MCF 10A (cell line): ENCODE data around the gene CYP2C9. TPM values are rescaled to one million over a fixed set of nuclear protein-coding genes. Genes with fewer than 3 reads are reported as not detected.

ENCODE experiments used
- BruUV-seq: library from RNA; stranded (reverse); fragments of 400-500 nt; replicated peaks from 2 replicates; lab custom pipeline; 2021; lab: Mats Ljungman, UMichigan
- CTCF ChIA-PET: fragments of 300-600 bp; sonication (Branson Sonifier 250); formaldehyde crosslinking; extraction: SDS; loops from one replicate; lab custom pipeline; 2021; ENCODE audit warnings: antibody characterized with exemption, inconsistent platforms; lab: Yijun Ruan, JAX
- POLR2A ChIA-PET: fragments of 300-600, 350-650 bp; sonication (Branson Sonifier 250); formaldehyde crosslinking; extraction: SDS; loops from one replicate; lab custom pipeline; 2020; ENCODE audit warnings: antibody characterized with exemption, inconsistent platforms; lab: Yijun Ruan, JAX
- DNase-seq: peaks from one replicate; pipeline ENCODE4 v3.0.0-alpha.2; 2018; ENCODE audit not compliant: unreplicated experiment
- H3K27ac Mint-ChIP-seq: one replicate; pipeline ENCODE4 v1.8.0; 2022; ENCODE audit warnings: mild to moderate bottlenecking, low read depth, mixed read lengths; ENCODE audit not compliant: unreplicated experiment
- H3K27me3 Mint-ChIP-seq: one replicate; pipeline ENCODE4 v1.8.0; 2022; ENCODE audit warnings: mixed read lengths; ENCODE audit not compliant: insufficient read depth, unreplicated experiment
- H3K36me3 Mint-ChIP-seq: one replicate; pipeline ENCODE4 v1.8.0; 2022; ENCODE audit warnings: mild to moderate bottlenecking, moderate library complexity, mixed read lengths; ENCODE audit not compliant: insufficient read depth, unreplicated experiment
- H3K4me1 Mint-ChIP-seq: one replicate; pipeline ENCODE4 v1.8.0; 2022; ENCODE audit warnings: mixed read lengths; ENCODE audit not compliant: insufficient read depth, unreplicated experiment
- H3K4me3 Mint-ChIP-seq: one replicate; pipeline ENCODE4 v1.8.0; 2022; ENCODE audit warnings: mild to moderate bottlenecking, moderate library complexity, mixed read lengths; ENCODE audit not compliant: unreplicated experiment
- H3K9me3 Mint-ChIP-seq: one replicate; pipeline ENCODE4 v1.8.0; 2022; ENCODE audit warnings: mixed read lengths; ENCODE audit not compliant: unreplicated experiment
- intact Hi-C: fragments of 100-400 bp; cut with micrococcal nuclease; formaldehyde crosslinking; loops from 2 replicates; pipeline ENCODE4 v1.14.1; 2022
- total RNA-seq: library from RNA; stranded (reverse); gene quantifications from 2 replicates; pipeline ENCODE4 v1.2.3, GENCODE V29; 2022
- TF ChIP-seq, protein P1 (sequence below): fragments of 200-600 bp; IDR thresholded peaks from one replicate; pipeline ENCODE4 v1.8.0; 2022; ENCODE audit warnings: antibody characterized with exemption, mild to moderate bottlenecking; ENCODE audit not compliant: unreplicated experiment

The CYP2C9 gene
- total RNA-seq, 1 experiment from 2014 or later = not detected

DNA sequence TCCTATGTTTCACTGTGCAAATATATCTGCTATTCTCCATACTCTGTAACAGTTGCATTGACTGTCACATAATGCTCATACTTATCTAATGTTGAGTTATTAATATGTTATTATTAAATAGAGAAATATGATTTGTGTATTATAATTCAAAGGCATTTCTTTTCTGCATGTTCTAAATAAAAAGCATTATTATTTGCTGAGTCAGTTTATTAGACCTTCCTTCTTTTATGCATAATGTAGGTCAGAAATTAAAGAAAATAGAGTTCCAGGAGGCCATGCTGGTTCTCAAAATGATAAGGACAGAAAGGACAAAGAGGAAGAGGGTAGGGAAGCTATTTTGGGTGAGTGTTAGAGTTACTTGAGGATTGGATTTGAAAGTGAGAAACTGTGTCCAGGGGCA, 50.7 kb downstream of the CYP2C9 start:
- H3K27ac Mint-ChIP-seq = no peak overlapping the region
- peaks cover 38% of the 10 kb centered on the region for H3K9me3 Mint-ChIP-seq
- no peaks in the 10 kb centered on the region for H3K27me3 Mint-ChIP-seq
- ChIA-PET CTCF (interaction anchor here (0.6 kb wide), 2 partner anchors 316 to 359 kb away, joined by 3 to 4 read pairs; no protein-coding TSS in a partner anchor), POLR2A (no interaction called here)
- no peaks in the 10 kb centered on the region for H3K36me3 Mint-ChIP-seq
- DNase-seq = no peak
- TF ChIP-seq, protein P1, sequence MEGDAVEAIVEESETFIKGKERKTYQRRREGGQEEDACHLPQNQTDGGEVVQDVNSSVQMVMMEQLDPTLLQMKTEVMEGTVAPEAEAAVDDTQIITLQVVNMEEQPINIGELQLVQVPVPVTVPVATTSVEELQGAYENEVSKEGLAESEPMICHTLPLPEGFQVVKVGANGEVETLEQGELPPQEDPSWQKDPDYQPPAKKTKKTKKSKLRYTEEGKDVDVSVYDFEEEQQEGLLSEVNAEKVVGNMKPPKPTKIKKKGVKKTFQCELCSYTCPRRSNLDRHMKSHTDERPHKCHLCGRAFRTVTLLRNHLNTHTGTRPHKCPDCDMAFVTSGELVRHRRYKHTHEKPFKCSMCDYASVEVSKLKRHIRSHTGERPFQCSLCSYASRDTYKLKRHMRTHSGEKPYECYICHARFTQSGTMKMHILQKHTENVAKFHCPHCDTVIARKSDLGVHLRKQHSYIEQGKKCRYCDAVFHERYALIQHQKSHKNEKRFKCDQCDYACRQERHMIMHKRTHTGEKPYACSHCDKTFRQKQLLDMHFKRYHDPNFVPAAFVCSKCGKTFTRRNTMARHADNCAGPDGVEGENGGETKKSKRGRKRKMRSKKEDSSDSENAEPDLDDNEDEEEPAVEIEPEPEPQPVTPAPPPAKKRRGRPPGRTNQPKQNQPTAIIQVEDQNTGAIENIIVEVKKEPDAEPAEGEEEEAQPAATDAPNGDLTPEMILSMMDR = no peak
- BruUV-seq = no TSS peak
- no peaks in the 10 kb centered on the region for H3K4me1 Mint-ChIP-seq
- intact Hi-C loops = no loop called here
- no peak overlapping the region for H3K4me3 Mint-ChIP-seq

DNA sequence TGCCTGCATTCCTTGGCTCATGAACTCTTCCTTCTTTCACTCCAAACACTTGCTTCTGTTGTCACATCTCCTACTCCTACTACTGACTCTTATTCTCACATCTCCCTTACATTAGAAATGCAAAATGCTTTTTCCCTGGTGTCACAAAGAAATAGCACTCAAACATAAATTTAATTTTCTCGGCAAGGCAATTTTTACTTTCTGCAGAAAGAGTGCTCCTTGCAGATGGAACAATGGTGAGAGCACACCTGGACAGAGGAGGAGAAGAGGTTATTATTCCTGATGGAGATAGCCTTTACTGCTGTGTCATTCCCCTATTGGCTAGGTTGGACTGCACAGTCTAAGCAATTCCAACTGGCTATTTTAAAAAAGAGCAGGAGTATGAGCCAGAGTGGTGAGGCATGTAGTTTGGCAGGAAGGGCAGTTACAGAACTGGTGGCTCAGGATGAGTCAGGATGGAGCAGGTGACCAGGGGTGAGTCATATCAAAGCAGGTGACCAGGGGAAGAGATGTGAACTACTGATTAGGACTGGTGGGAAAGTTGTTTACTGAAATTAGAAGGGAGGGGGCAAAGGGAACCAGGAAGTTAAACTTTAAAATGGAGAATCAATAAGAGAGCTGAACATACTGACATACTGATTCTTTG, 52.9 kb downstream of the CYP2C9 start:
- intact Hi-C loops = no loop called here
- Mint-ChIP-seq H3K36me3 (no peaks in the 10 kb centered on the region), H3K4me1 (no peaks in the 10 kb centered on the region), H3K27me3 (no peaks in the 10 kb centered on the region), H3K4me3 (no peak overlapping the region), H3K27ac (no peak overlapping the region), H3K9me3 (peaks cover 38% of the 10 kb centered on the region)
- ChIA-PET POLR2A (no interaction called here), CTCF (no interaction called here)
- DNase-seq = no peak
- BruUV-seq = no TSS peak
- TF ChIP-seq, protein P1 = no peak

DNA sequence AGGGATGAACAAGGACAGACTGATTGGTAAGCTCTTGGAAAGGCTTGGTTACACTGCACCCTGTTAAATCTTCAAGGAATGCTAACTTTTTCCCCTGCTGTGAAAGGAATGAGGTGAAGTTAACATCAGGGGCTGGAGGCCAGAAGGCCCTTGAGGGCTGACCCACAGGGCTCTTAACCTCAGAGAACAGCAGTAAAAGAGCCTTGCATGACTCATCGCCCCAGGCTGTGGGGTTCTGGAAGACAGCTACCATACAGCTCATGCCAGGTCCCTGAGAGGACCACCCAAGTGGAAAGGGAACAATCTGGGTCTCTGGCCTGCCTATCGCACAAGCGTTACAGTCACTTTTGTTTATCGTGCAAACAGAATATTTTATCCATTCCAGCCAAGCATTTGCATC, 54.4 kb downstream of the CYP2C9 start:
- BruUV-seq = no TSS peak
- intact Hi-C loops = no loop called here
- no peak overlapping the region for H3K27ac Mint-ChIP-seq
- no peaks in the 10 kb centered on the region for H3K27me3 Mint-ChIP-seq
- no peaks in the 10 kb centered on the region for H3K4me1 Mint-ChIP-seq
- no peak for DNase-seq
- ChIA-PET CTCF (interaction anchor here (0.6 to 1.2 kb wide), 2 partner anchors 29 to 143 kb away, joined by 3 read pairs; no protein-coding TSS in a partner anchor), POLR2A (interaction anchor here (0.6 kb wide), 1 partner anchor 474 kb away, joined by 3 read pairs; no protein-coding TSS in a partner anchor)
- H3K9me3 Mint-ChIP-seq = peaks cover 35% of the 10 kb centered on the region
- no peak overlapping the region for H3K4me3 Mint-ChIP-seq
- TF ChIP-seq, protein P1 = no peak
- H3K36me3 Mint-ChIP-seq = peaks cover under 1% of the 10 kb centered on the region

DNA sequence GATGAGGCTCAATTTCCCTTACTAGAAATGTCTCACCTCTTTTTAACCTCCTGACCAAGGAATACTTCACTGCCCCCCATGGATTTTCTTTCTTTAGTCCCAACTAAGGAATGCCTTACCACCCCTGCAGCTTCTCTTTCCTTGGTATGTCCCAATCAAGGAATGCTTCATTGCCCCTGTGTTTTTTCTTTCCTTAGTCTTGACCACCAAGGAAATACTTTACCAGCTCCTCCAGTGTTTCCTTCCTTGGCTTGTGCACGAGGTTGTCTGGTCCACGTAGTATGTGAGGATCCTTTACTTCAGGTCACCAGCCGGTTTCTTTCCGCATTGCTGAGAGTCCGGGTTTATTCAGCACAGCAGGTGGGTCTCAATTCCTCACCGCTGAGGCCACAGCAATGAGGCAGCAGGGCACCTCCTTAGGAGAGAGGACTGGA, 59.3 kb downstream of the CYP2C9 start:
- BruUV-seq = no TSS peak
- intact Hi-C loops = no loop called here
- Mint-ChIP-seq H3K36me3 (peaks cover 7% of the 10 kb centered on the region), H3K27me3 (no peaks in the 10 kb centered on the region), H3K27ac (no peak overlapping the region), H3K4me3 (no peak overlapping the region), H3K4me1 (no peaks in the 10 kb centered on the region), H3K9me3 (peaks cover 9% of the 10 kb centered on the region)
- POLR2A ChIA-PET = no interaction called here
- no peak for DNase-seq
- TF ChIP-seq, protein P1 = no peak
- CTCF ChIA-PET = no interaction called here
